GM12891 (cell line): ENCODE measurements around the gene IFT81.

Experiments used
- POLR2A ChIP-seq: IDR thresholded peaks from 2 replicates; pipeline ENCODE4 v1.6.1; 2011; ENCODE audit warnings: low read depth, low read length, control low read depth
- POLR2AphosphoS5 ChIP-seq: IDR thresholded peaks from 2 replicates; pipeline ENCODE4 v1.6.1; 2011; ENCODE audit warnings: low read depth, low read length, control low read depth

DNA sequence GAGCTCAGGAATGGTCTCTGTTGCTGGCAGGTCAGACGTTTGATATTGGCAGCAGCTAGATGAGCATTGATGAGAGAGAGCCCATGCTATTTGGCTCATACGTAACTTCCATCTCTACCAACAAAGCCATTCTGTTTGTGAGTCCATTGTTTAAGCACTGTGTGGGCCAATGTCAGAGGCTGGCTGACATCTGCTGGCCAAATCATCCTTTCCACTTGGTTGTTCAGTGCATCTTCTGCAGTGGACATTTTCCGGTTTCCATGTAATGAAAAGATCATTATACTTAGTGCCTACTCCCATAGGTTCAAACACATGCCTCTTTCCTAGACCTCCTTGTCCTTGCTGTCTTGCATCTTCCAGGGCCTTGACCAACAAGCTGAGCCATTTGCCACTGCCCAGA lies 59.2 kb downstream of the IFT81 start:
- TF ChIP-seq POLR2AphosphoS5: no peak
- TF ChIP-seq POLR2A: no peak
